Kidney (tissue), 14 donors: ENCODE data around the gene TMEM132C. TPM values are rescaled to one million over a fixed set of nuclear protein-coding genes. Genes with fewer than 3 reads are reported as not detected.

Source experiments
- DNase-seq, 5 donors: peaks; one replicate each; pipeline ENCODE4 v3.0.0-alpha.2; 2013 to 2020
- FAIRE-seq: peaks from 2 replicates; lab custom pipeline; 2012; peaks lifted over from hg19 to GRCh38; lab: Jason Lieb, UNC
- H3K27ac ChIP-seq, 2 donors: one replicate each; pipeline ENCODE4 v1.7.0; 2013; ENCODE audit warnings: low read depth in 2 of 2, low read length in 2 of 2, inconsistent platforms in 1 of 2
- H3K27me3 ChIP-seq: one replicate; pipeline ENCODE4 v1.7.1; 2013; ENCODE audit warnings: low read length, inconsistent platforms; ENCODE audit not compliant: control insufficient read depth, insufficient read depth
- H3K36me3 ChIP-seq, 3 donors: one replicate each; pipeline versions ENCODE4 v1.7.0 to v1.7.1; 2013; ENCODE audit warnings: low read length in 3 of 3, control low read depth in 1 of 3, inconsistent platforms in 1 of 3; ENCODE audit not compliant: insufficient read depth in 3 of 3, control insufficient read depth in 2 of 3
- H3K4me1 ChIP-seq, 3 donors: one replicate each; pipeline versions ENCODE4 v1.7.0 to v1.7.1; 2013; ENCODE audit warnings: low read length in 3 of 3, inconsistent platforms in 1 of 3, low read depth in 1 of 3; ENCODE audit not compliant: control insufficient read depth in 2 of 3, insufficient read depth in 2 of 3
- H3K4me3 ChIP-seq, 3 donors: one replicate each; pipeline versions ENCODE4 v1.7.0 to v1.8.1; 2013; ENCODE audit warnings: low read length in 3 of 3, control low read depth in 1 of 3, inconsistent platforms in 1 of 3
- H3K9ac ChIP-seq, 3 donors: one replicate each; pipeline versions ENCODE4 v1.7.0 to v1.7.1; 2013; ENCODE audit warnings: low read length in 3 of 3, control low read depth in 1 of 3, inconsistent platforms in 1 of 3
- H3K9me3 ChIP-seq, 3 donors: one replicate each; pipeline versions ENCODE4 v1.7.0 to v1.7.1; 2013; ENCODE audit warnings: low read length in 3 of 3, control low read depth in 1 of 3, inconsistent platforms in 1 of 3; ENCODE audit not compliant: control insufficient read depth in 2 of 3, insufficient read depth in 1 of 3
- CTCF ChIP-seq: IDR thresholded peaks from 3 replicates; pipeline ENCODE4 v1.5.1; 2012; ENCODE audit warnings: mild to moderate bottlenecking, moderate library complexity, borderline replicate concordance; ENCODE audit not compliant: insufficient read depth; ENCODE audit errors: extremely low read depth
- intact Hi-C: fragments of 100-400 bp; cut with DNase I; formaldehyde crosslinking; loops from one replicate; pipeline ENCODE4 v1.11.1; 2022
- polyA plus RNA-seq: library from polyadenylated mRNA; stranded (reverse); fragments of 350-450 nt; fragmentation: Illumina TruSeq; extraction: RNeasy Lipid Tissue Mini Kit (QIAGEN cat#74804); gene quantifications from one replicate; pipeline ENCODE4 v1.2.3, GENCODE V29; 2014; ENCODE audit warnings: low read depth, low replicate concordance; ENCODE audit not compliant: insufficient read depth
- total RNA-seq: library from RNA; stranded (reverse); fragmentation: NEBNext Ultra II Directional; extraction: Animal tissue kit (Norgen Biotek cat#: 25700); gene quantifications from one replicate; pipeline ENCODE4 v1.2.1, GENCODE V29; 2021
- donor health status: control.
- donor health status: control.
- donor health status: control.
- donor health status: control.
- donor health status: control.
- donor health status: DM: yes; HTN: yes; CAD: no.
- donor health status: Normal renal cell carcinoma (clear cell type).

Gene TMEM132C
- total and polyA plus RNA-seq, 2 donors from 2014 or later = 0.28 to 0.75 TPM

GRCh38 chr12:128543460-128543859 lies 276.5 kb downstream of the TMEM132C start:
- no peak overlapping the region for H3K27ac ChIP-seq
- no peak for TF ChIP-seq CTCF
- H3K9me3 ChIP-seq = no peaks in the 10 kb centered on the region
- H3K27me3 ChIP-seq = no peaks in the 10 kb centered on the region
- no peaks in the 10 kb centered on the region for H3K4me1 ChIP-seq
- no peak for FAIRE-seq
- intact Hi-C loops = no loop called here
- H3K36me3 ChIP-seq = no peaks in the 10 kb centered on the region
- H3K9ac ChIP-seq = no peak overlapping the region
- no peak overlapping the region for H3K4me3 ChIP-seq
- DNase-seq = no peak

- no peak for DNase-seq
- FAIRE-seq = no peak
- Histone ChIP-seq H3K4me1 (no peaks in the 10 kb centered on the region), H3K27me3 (no peaks in the 10 kb centered on the region), H3K36me3 (no peaks in the 10 kb centered on the region), H3K9me3 (no peaks in the 10 kb centered on the region), H3K4me3 (no peak overlapping the region), H3K27ac (no peak overlapping the region), H3K9ac (no peak overlapping the region)
- intact Hi-C loops = no loop called here
- no peak for TF ChIP-seq CTCF
Measured at GRCh38 chr12:128543971-128544370, 277.0 kb downstream of the TMEM132C start.

GRCh38 chr12:128548949-128549348 lies 282.0 kb downstream of the TMEM132C start:
- H3K4me1 ChIP-seq = peaks cover 0 to 2% (median 0%) of the 10 kb centered on the region in 3 donors
- H3K27me3 ChIP-seq = no peaks in the 10 kb centered on the region
- H3K27ac ChIP-seq = no peak overlapping the region
- TF ChIP-seq CTCF = no peak
- H3K36me3 ChIP-seq = no peaks in the 10 kb centered on the region
- no peak for DNase-seq
- H3K9me3 ChIP-seq = no peaks in the 10 kb centered on the region
- H3K9ac ChIP-seq = no peak overlapping the region
- intact Hi-C loops = no loop called here
- FAIRE-seq = no peak
- H3K4me3 ChIP-seq = no peak overlapping the region

GRCh38 chr12:128549601-128550218 lies 282.7 kb downstream of the TMEM132C start:
- Histone ChIP-seq H3K36me3 (no peaks in the 10 kb centered on the region), H3K27ac (no peak overlapping the region), H3K9ac (no peak overlapping the region), H3K4me3 (no peak overlapping the region), H3K4me1 (peaks cover 0 to 2% (median 0%) of the 10 kb centered on the region in 3 donors), H3K27me3 (no peaks in the 10 kb centered on the region), H3K9me3 (no peaks in the 10 kb centered on the region)
- DNase-seq = no peak
- TF ChIP-seq CTCF = no peak
- intact Hi-C loops = no loop called here
- FAIRE-seq = no peak
